AG04449 (cell line): ENCODE results near the gene OR10A5.
"Not testable (repeated sequence)": the region's sequence is repeated elsewhere in the genome, so short reads cannot be mapped to it uniquely, and the experiment has no call there.

Experiments
- CTCF ChIA-PET: fragments of 350-600 bp; formaldehyde crosslinking; extraction: SDS; loops from one replicate; lab custom pipeline; 2021; ENCODE audit warnings: antibody characterized with exemption; lab: Yijun Ruan, JAX
- POLR2A ChIA-PET: fragments of 400-600, 350-600 bp; formaldehyde crosslinking; extraction: SDS; loops from one replicate; lab custom pipeline; 2020; ENCODE audit warnings: antibody characterized with exemption, inconsistent platforms; lab: Yijun Ruan, JAX
- DNase-seq: peaks from one replicate; pipeline ENCODE4 v3.0.0-alpha.2; 2010; ENCODE audit warnings: low read depth, low spot score
- H3K4me3 ChIP-seq: 2 replicates; pipeline ENCODE4 v1.5.1; 2011; ENCODE audit warnings: low read depth, mild to moderate bottlenecking, control low read depth, low read length
- CTCF ChIP-seq: IDR thresholded peaks from one replicate; pipeline ENCODE4 v1.5.1; 2011; ENCODE audit warnings: mild to moderate bottlenecking, moderate library complexity, low read length, control low read depth, inconsistent platforms; ENCODE audit not compliant: insufficient read depth; ENCODE audit errors: missing control alignments

OR10A5 gene

GRCh38 chr11:6843670-6844069 is 1.8 kb upstream of the OR10A5 start:
- ChIA-PET CTCF (no interaction called here), POLR2A (no interaction called here)
- no peak for DNase-seq
- no peak for TF ChIP-seq CTCF
- H3K4me3 ChIP-seq, result no peak overlapping the region

DNA sequence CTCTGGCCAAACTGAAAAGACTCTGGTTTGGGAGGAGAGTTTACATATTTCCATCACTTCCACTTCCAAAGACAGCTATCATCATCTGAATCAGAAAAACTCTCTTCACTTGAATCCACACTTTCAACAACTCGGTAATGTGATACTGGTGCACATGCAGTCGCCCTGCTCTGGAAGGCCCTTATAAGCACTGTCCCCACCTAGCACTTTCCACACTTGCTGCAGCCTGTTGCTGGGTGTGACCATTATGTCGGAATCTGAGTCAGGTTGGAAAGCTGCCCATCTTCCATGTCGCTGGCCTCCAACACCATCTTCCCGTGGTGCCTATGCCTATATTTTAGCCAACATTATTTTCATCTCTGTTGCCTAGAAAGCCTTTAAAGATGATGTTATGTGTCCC is 1.1 kb upstream of the OR10A5 start:
- POLR2A ChIA-PET, result no interaction called here
- no peak for TF ChIP-seq CTCF
- H3K4me3 ChIP-seq, result no peak overlapping the region
- CTCF ChIA-PET, result no interaction called here
- DNase-seq, result no peak

DNA sequence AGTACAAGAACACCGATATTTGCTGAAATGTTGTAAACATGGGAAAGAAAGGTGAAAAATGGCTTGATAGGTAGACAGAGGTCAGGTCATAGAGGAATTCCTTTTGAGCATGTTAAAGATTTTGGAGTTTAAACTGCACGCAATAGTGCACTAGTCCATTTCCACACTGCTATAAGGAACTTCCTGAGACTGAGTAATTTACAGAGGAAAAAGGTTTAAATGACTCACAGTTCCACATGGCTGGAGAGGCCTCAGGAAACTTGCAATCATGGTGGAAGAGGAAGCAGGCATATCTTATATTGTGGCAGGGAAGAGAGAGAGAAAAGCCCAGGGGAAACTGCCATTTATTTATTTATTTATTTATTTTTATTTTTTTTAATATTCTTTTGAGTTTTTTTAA is 5.0 kb downstream of the OR10A5 start:
- ChIA-PET CTCF (no interaction called here), POLR2A (no interaction called here)
- no peak overlapping the region for H3K4me3 ChIP-seq
- TF ChIP-seq CTCF, result no peak
- DNase-seq, result no peak

DNA sequence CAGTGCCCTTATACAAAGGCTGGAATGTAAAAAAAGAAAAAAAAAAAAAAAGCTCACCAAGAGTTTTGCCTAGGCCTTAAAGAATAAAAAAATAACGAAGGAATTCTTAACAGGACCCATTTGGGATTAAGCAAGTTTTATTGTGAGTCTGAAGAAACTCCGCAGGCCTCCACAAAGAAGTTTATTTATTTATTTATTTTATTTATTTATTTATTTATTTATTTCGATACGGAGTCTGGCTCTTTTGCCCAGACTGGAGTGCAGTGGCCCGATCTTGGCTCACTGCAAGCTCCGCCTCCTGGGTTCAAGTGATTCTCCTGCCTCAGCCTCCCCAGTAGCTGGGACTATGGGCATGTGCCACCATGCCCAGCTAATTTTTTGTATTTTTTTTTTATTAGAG is 9.3 kb downstream of the OR10A5 start:
- H3K4me3 ChIP-seq, CTCF ChIA-PET, DNase-seq, POLR2A ChIA-PET: not testable (repeated sequence)

GRCh38 chr11:6855971-6856541 is 10.6 kb downstream of the OR10A5 start:
- CTCF ChIA-PET, result interaction anchor here (1.1 kb wide), 1 partner anchor 44 kb away, joined by 3 read pairs; no protein-coding TSS in a partner anchor

GRCh38 chr11:6856871-6857270 is 11.4 kb downstream of the OR10A5 start:
- no peak for DNase-seq
- ChIA-PET CTCF (no interaction called here), POLR2A (no interaction called here)
- no peak overlapping the region for H3K4me3 ChIP-seq
- TF ChIP-seq CTCF, result no peak

More at GRCh38 chr11:6855971-6856541, 10.6 kb downstream of the OR10A5 start:
- no peak overlapping the region for H3K4me3 ChIP-seq
- no peak for DNase-seq
- POLR2A ChIA-PET, result no interaction called here
- no peak for TF ChIP-seq CTCF

GRCh38 chr11:6862961-6863360 is 17.5 kb downstream of the OR10A5 start, which contains the start of gene OR10A2:
Gene OR10A2, plus strand, starts transcription at chr11:6863057. Its CDS starts 6,698 bp downstream, at chr11:6869755.
- TF ChIP-seq CTCF, result no peak
- DNase-seq, result no peak
- H3K4me3 ChIP-seq, result no peak within 1 kb of the TSS
- CTCF ChIA-PET, result no interaction called here
- POLR2A ChIA-PET, result no interaction called here
